IPS-20b (cell line): ENCODE measurements around the gene RIMBP2.

Source experiments
- H3K27ac ChIP-seq: one replicate; pipeline ENCODE4 v1.5.1; 2013; ENCODE audit warnings: low read length
- H3K27me3 ChIP-seq: 2 replicates; pipeline ENCODE4 v1.6.1; 2013; ENCODE audit warnings: mild to moderate bottlenecking, low read length, inconsistent platforms; ENCODE audit not compliant: insufficient read depth
- H3K36me3 ChIP-seq: 2 replicates; pipeline ENCODE4 v1.6.1; 2013; ENCODE audit warnings: low read depth, mild to moderate bottlenecking, inconsistent platforms, low read length, moderate library complexity; ENCODE audit not compliant: insufficient read depth
- H3K4me1 ChIP-seq: 2 replicates; pipeline ENCODE4 v1.6.1; 2013; ENCODE audit warnings: mild to moderate bottlenecking, control low read depth, inconsistent platforms, low read length, moderate library complexity; ENCODE audit not compliant: insufficient read depth
- H3K4me3 ChIP-seq: 2 replicates; pipeline ENCODE4 v1.5.1; 2013; ENCODE audit warnings: mild to moderate bottlenecking, low read length, inconsistent platforms
- H3K9ac ChIP-seq: 2 replicates; pipeline ENCODE4 v1.6.1; 2013; ENCODE audit warnings: low read depth, mild to moderate bottlenecking, inconsistent platforms, low read length, moderate library complexity
- H3K9me3 ChIP-seq: 2 replicates; pipeline ENCODE4 v1.6.1; 2013; ENCODE audit warnings: mild to moderate bottlenecking, low read depth, low read length, inconsistent platforms; ENCODE audit not compliant: insufficient read depth

Gene RIMBP2

GRCh38 chr12:130520784-130521183 lies 195.3 kb downstream of the RIMBP2 start:
- Histone ChIP-seq H3K9ac (no peak overlapping the region), H3K36me3 (no peaks in the 10 kb centered on the region), H3K9me3 (0 out of 2 replicates have a peak, but pooled peaks cover 6% of the 10 kb centered on the region), H3K27ac (no peak overlapping the region), H3K4me1 (no peaks in the 10 kb centered on the region), H3K4me3 (no peak overlapping the region), H3K27me3 (no peaks in the 10 kb centered on the region; the same call in 1 of the 2 replicates)

GRCh38 chr12:130517588-130517987 lies 198.5 kb downstream of the RIMBP2 start:
- Histone ChIP-seq H3K9ac (no peak overlapping the region), H3K36me3 (no peaks in the 10 kb centered on the region), H3K4me1 (peaks cover 10% of the 10 kb centered on the region; the same call in 1 of the 2 replicates), H3K27me3 (peaks cover 3% of the 10 kb centered on the region), H3K27ac (no peak overlapping the region), H3K9me3 (0 out of 2 replicates have a peak, but pooled peaks cover 6% of the 10 kb centered on the region), H3K4me3 (no peak overlapping the region)

DNA sequence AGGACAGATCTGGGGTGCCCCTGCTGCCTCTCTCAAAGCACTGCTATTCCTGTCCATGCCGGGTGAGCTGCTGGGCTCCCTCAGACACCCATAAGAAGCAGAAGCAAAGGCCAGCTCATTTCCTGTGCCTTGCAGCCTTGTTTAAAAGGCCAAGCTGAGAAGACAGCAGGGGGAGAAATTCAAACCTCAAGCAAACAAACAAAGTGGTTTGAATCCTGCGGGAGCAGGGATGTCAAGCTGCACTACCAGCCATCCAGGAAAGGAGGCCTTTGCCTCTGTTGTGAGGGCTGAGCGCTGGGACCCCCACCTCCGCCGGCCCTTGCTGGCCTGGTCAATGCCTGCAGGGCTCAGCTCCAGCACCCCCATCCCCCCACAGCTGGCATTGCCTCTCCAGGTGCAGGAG lies 201.9 kb downstream of the RIMBP2 start:
- H3K4me1 ChIP-seq: peaks cover 10% of the 10 kb centered on the region; the same call in 1 of the 2 replicates
- peak overlapping the region; percentile 27; the same call in 1 of the 2 replicates for H3K9ac ChIP-seq
- H3K27ac ChIP-seq: peak overlapping the region; percentile 11
- peaks cover 3% of the 10 kb centered on the region; the same call in 1 of the 2 replicates for H3K27me3 ChIP-seq
- H3K4me3 ChIP-seq: 0 out of 2 replicates have a peak overlapping the region, but pooled peaks have one; percentile 13
- 0 out of 2 replicates have a peak, but pooled peaks cover 6% of the 10 kb centered on the region for H3K9me3 ChIP-seq
- no peaks in the 10 kb centered on the region for H3K36me3 ChIP-seq

GRCh38 chr12:130513556-130513955 lies 202.5 kb downstream of the RIMBP2 start:
- Histone ChIP-seq H3K4me3 (no peak overlapping the region), H3K9ac (peak overlapping the region; percentile 27; the same call in 1 of the 2 replicates), H3K36me3 (no peaks in the 10 kb centered on the region), H3K9me3 (0 out of 2 replicates have a peak, but pooled peaks cover 6% of the 10 kb centered on the region), H3K4me1 (peaks cover 10% of the 10 kb centered on the region; the same call in 1 of the 2 replicates), H3K27me3 (peaks cover 3% of the 10 kb centered on the region; the same call in 1 of the 2 replicates), H3K27ac (no peak overlapping the region)

- H3K36me3 ChIP-seq: no peaks in the 10 kb centered on the region
- H3K27me3 ChIP-seq: peaks cover 3% of the 10 kb centered on the region; the same call in 1 of the 2 replicates
- H3K9me3 ChIP-seq: 0 out of 2 replicates have a peak, but pooled peaks cover 2% of the 10 kb centered on the region
- peaks cover 10% of the 10 kb centered on the region; the same call in 1 of the 2 replicates for H3K4me1 ChIP-seq
- H3K27ac ChIP-seq: no peak overlapping the region
- H3K4me3 ChIP-seq: no peak overlapping the region
- no peak overlapping the region for H3K9ac ChIP-seq
These were observed 204.8 kb downstream of the RIMBP2 start for GRCh38 chr12:130511285-130511684.

- Histone ChIP-seq H3K9ac (no peak overlapping the region), H3K27ac (no peak overlapping the region), H3K36me3 (no peaks in the 10 kb centered on the region), H3K4me1 (peaks cover 7% of the 10 kb centered on the region; the same call in 1 of the 2 replicates), H3K4me3 (no peak overlapping the region), H3K27me3 (peaks cover 3% of the 10 kb centered on the region; the same call in 1 of the 2 replicates), H3K9me3 (no peaks in the 10 kb centered on the region)
These were observed 206.6 kb downstream of the RIMBP2 start for GRCh38 chr12:130509454-130509853.

GRCh38 chr12:130508847-130509246 lies 207.3 kb downstream of the RIMBP2 start:
- Histone ChIP-seq H3K4me1 (peaks cover 6% of the 10 kb centered on the region; the same call in 1 of the 2 replicates), H3K36me3 (no peaks in the 10 kb centered on the region), H3K9ac (no peak overlapping the region), H3K4me3 (no peak overlapping the region), H3K27me3 (peaks cover 3% of the 10 kb centered on the region; the same call in 1 of the 2 replicates), H3K9me3 (no peaks in the 10 kb centered on the region), H3K27ac (no peak overlapping the region)

DNA sequence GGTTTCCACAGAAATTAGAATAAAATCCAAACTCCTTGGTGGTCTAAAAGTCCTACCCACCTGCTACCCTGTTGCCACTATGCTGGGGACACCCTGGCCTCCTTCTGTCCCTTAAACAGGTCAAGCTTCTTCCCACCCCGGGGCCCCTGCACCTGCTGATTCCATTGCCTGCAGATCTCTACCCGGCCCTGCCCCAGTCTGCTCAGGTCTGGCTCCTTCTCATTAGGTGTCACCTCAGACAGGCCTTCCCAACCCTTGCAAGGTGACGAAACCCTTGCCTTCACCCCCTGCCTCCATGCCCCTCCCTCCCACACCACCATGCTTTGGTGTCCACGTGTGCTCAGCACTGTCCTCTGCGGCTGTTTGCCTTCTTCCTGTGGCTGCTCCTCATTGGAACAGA lies 207.8 kb downstream of the RIMBP2 start:
- Histone ChIP-seq H3K27ac (no peak overlapping the region), H3K27me3 (peaks cover 3% of the 10 kb centered on the region; the same call in 1 of the 2 replicates), H3K36me3 (no peaks in the 10 kb centered on the region), H3K9me3 (no peaks in the 10 kb centered on the region), H3K4me3 (no peak overlapping the region), H3K4me1 (peaks cover under 1% of the 10 kb centered on the region; the same call in 1 of the 2 replicates), H3K9ac (no peak overlapping the region)

GRCh38 chr12:130506844-130507243 lies 209.3 kb downstream of the RIMBP2 start:
- no peaks in the 10 kb centered on the region for H3K27me3 ChIP-seq
- no peaks in the 10 kb centered on the region for H3K9me3 ChIP-seq
- no peaks in the 10 kb centered on the region for H3K36me3 ChIP-seq
- H3K4me3 ChIP-seq: no peak overlapping the region
- no peaks in the 10 kb centered on the region for H3K4me1 ChIP-seq
- no peak overlapping the region for H3K9ac ChIP-seq
- no peak overlapping the region for H3K27ac ChIP-seq

DNA sequence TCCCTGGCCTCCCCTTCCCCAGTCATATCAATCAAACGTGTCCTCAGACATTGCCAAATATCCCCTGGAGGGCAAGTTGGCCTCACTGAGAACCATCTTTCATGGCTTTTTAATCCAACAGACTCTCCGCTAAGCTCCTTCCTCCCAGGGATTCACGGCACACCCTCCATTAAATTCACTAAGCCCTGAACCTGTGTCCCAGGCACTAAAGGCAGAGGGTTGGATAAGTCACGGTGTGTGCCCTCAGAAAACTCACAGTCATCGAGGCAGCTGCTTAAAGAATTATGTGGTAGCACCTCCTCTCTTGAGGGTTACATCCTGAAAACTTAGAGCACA lies 211.3 kb downstream of the RIMBP2 start:
- Histone ChIP-seq H3K27ac (no peak overlapping the region), H3K9ac (no peak overlapping the region), H3K27me3 (no peaks in the 10 kb centered on the region), H3K9me3 (no peaks in the 10 kb centered on the region), H3K4me3 (no peak overlapping the region), H3K36me3 (no peaks in the 10 kb centered on the region), H3K4me1 (no peaks in the 10 kb centered on the region)

- Histone ChIP-seq H3K4me1 (no peaks in the 10 kb centered on the region), H3K36me3 (no peaks in the 10 kb centered on the region), H3K4me3 (no peak overlapping the region), H3K9me3 (no peaks in the 10 kb centered on the region), H3K27ac (no peak overlapping the region), H3K9ac (no peak overlapping the region), H3K27me3 (no peaks in the 10 kb centered on the region)
These were observed 211.8 kb downstream of the RIMBP2 start for GRCh38 chr12:130504110-130504839.

GRCh38 chr12:130501821-130502220 lies 214.3 kb downstream of the RIMBP2 start:
- no peaks in the 10 kb centered on the region for H3K9me3 ChIP-seq
- H3K9ac ChIP-seq: no peak overlapping the region
- H3K4me1 ChIP-seq: no peaks in the 10 kb centered on the region
- no peaks in the 10 kb centered on the region for H3K36me3 ChIP-seq
- H3K27ac ChIP-seq: no peak overlapping the region
- H3K4me3 ChIP-seq: no peak overlapping the region
- H3K27me3 ChIP-seq: no peaks in the 10 kb centered on the region
